SK-N-SH treated with all-trans-retinoic acid at 6 μM for 48 hours (cell line): Measurements from ENCODE around the gene GABBR2.

Experiments
- ARNTL ChIP-seq: fragments of 450-650 bp; formaldehyde crosslinking; IDR thresholded peaks from 2 replicates; pipeline ENCODE4 v1.5.0; 2020; ENCODE audit warnings: low read depth, mild to moderate bottlenecking, moderate library complexity, borderline replicate concordance
- BACH2 ChIP-seq: fragments of 250-450 bp; sonication (Bioruptor Pico); IDR thresholded peaks from 2 replicates; pipeline ENCODE4 v1.9.0; 2021; ENCODE audit warnings: mild to moderate bottlenecking, borderline replicate concordance
- ESRRG ChIP-seq: fragments of 250-450 bp; sonication (Bioruptor Pico); IDR thresholded peaks from 2 replicates; pipeline ENCODE4 v1.6.1; 2021; ENCODE audit warnings: mild to moderate bottlenecking
- GLIS3 ChIP-seq: fragments of 250-450 bp; sonication (Bioruptor Pico); IDR thresholded peaks from 2 replicates; pipeline ENCODE4 v1.5.0; 2020; ENCODE audit warnings: mild to moderate bottlenecking, moderate library complexity
- ISL1 ChIP-seq: fragments of 250-450 bp; sonication (Bioruptor Pico); IDR thresholded peaks from 2 replicates; pipeline ENCODE4 v2.1.2; 2022; ENCODE audit warnings: mild to moderate bottlenecking, moderate library complexity
- OSR1 ChIP-seq: fragments of 250-450 bp; sonication (Bioruptor Pico); IDR thresholded peaks from 2 replicates; pipeline ENCODE4 v1.8.0; 2022; ENCODE audit warnings: moderate library complexity, mild to moderate bottlenecking, inconsistent platforms
- RARB ChIP-seq: fragments of 250-450 bp; sonication (Bioruptor Pico); IDR thresholded peaks from 2 replicates; pipeline ENCODE4 v1.8.0; 2021; ENCODE audit warnings: mild to moderate bottlenecking, moderate library complexity
- SNAI2 ChIP-seq: fragments of 250-450 bp; sonication (Bioruptor Pico); IDR thresholded peaks from 2 replicates; pipeline ENCODE4 v1.5.0; 2020; ENCODE audit warnings: mild to moderate bottlenecking, moderate library complexity
- ZC3H10 ChIP-seq: fragments of 250-450 bp; sonication (Bioruptor Pico); IDR thresholded peaks from 2 replicates; pipeline ENCODE4 v1.5.1; 2021; ENCODE audit warnings: mild to moderate bottlenecking, moderate library complexity
- ZFP30 ChIP-seq: fragments of 450-650 bp; formaldehyde crosslinking; IDR thresholded peaks from 2 replicates; pipeline ENCODE4 v1.5.0; 2022; ENCODE audit warnings: mild to moderate bottlenecking, moderate library complexity
- ZNF70 ChIP-seq: fragments of 450-650 bp; formaldehyde crosslinking; IDR thresholded peaks from 2 replicates; pipeline ENCODE4 v1.5.0; 2020; ENCODE audit warnings: mild to moderate bottlenecking, moderate library complexity
- ZNF8 ChIP-seq: fragments of 450-650 bp; formaldehyde crosslinking; IDR thresholded peaks from 2 replicates; pipeline ENCODE4 v1.5.0; 2020; ENCODE audit warnings: mild to moderate bottlenecking, moderate library complexity
- TF ChIP-seq, protein P1 (sequence below): fragments of 250-450 bp; sonication (Bioruptor Pico); IDR thresholded peaks from 2 replicates; pipeline ENCODE4 v1.5.1; 2021; ENCODE audit warnings: mild to moderate bottlenecking, moderate library complexity
- TF ChIP-seq, protein P2 (sequence below): fragments of 250-450 bp; sonication (Bioruptor Pico); IDR thresholded peaks from 2 replicates; pipeline ENCODE4 v1.8.0; 2020; ENCODE audit warnings: mild to moderate bottlenecking, moderate library complexity, borderline replicate concordance

DNA sequence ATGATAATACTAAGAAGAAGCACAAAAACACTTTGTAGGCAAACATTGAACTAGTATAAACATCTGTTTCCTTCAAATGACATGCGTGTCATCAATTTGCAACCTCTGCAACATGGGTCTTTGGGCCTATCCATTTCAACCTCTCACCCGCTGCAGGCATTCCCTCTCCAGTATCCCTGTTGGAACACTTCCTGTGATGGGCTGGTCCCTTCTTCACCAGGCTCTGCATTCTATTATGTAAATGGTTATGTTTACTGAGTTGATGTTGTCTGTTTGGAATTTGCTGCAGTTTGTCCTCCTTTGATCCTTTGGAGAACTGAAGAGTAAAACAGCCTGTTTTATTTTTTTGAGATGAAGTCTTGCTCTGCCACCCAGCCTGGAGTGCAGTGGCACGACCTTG is 436.7 kb downstream of the GABBR2 start:
- TF ChIP-seq, protein P1, sequence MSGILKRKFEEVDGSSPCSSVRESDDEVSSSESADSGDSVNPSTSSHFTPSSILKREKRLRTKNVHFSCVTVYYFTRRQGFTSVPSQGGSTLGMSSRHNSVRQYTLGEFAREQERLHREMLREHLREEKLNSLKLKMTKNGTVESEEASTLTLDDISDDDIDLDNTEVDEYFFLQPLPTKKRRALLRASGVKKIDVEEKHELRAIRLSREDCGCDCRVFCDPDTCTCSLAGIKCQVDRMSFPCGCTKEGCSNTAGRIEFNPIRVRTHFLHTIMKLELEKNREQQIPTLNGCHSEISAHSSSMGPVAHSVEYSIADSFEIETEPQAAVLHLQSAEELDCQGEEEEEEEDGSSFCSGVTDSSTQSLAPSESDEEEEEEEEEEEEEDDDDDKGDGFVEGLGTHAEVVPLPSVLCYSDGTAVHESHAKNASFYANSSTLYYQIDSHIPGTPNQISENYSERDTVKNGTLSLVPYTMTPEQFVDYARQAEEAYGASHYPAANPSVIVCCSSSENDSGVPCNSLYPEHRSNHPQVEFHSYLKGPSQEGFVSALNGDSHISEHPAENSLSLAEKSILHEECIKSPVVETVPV (CRISPR knock-in tag), result no peak
- TF ChIP-seq, protein P2, sequence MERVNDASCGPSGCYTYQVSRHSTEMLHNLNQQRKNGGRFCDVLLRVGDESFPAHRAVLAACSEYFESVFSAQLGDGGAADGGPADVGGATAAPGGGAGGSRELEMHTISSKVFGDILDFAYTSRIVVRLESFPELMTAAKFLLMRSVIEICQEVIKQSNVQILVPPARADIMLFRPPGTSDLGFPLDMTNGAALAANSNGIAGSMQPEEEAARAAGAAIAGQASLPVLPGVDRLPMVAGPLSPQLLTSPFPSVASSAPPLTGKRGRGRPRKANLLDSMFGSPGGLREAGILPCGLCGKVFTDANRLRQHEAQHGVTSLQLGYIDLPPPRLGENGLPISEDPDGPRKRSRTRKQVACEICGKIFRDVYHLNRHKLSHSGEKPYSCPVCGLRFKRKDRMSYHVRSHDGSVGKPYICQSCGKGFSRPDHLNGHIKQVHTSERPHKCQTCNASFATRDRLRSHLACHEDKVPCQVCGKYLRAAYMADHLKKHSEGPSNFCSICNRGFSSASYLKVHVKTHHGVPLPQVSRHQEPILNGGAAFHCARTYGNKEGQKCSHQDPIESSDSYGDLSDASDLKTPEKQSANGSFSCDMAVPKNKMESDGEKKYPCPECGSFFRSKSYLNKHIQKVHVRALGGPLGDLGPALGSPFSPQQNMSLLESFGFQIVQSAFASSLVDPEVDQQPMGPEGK (CRISPR knock-in tag), result no peak
- TF ChIP-seq SNAI2 (no peak), ZFP30 (CRISPR knock-in tag) (no peak), BACH2 (CRISPR knock-in tag) (no peak), ESRRG (CRISPR knock-in tag) (no peak), GLIS3 (no peak), ARNTL (CRISPR knock-in tag) (no peak), RARB (CRISPR knock-in tag) (no peak), ZNF8 (CRISPR knock-in tag) (no peak), ZC3H10 (no peak), ISL1 (CRISPR knock-in tag) (no peak), OSR1 (no peak), ZNF70 (CRISPR knock-in tag) (no peak)
